ENCODE data around the gene ARHGAP30. TPM values are rescaled to one million over a fixed set of nuclear protein-coding genes. Genes with fewer than 3 reads are reported as not detected.
"Not testable (repeated sequence)": the region's sequence is repeated elsewhere in the genome, so short reads cannot be mapped to it uniquely, and the experiment has no call there.

ARHGAP30 gene
- polyA plus RNA-seq, 10 donors, result 2.1 to 12.3 (median 2.7) TPM

- DNase-seq, result peak in 2 of 3 donors; percentile 24 to 64
Observed at GRCh38 chr1:161071886-161072371, 2.2 kb upstream of the ARHGAP30 start.

DNA sequence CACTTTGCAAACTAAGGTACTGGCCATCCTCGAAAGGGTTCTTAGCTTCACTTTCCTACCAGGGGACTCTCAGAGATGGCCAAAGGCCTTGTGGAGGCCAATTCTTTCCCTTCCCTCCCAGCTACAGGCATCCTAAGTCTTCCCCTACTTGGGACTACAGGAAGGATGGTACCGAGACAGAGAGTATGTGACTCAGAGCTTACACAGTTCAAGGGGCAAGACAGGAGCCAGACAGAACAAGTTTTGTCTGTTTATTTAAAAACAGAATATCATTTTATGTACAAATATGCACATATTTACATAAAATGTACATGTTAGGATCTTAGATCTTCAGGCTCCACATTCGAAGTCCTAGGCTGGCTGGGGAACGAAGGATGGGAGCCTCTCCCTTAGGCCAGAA is 1.1 kb upstream of the ARHGAP30 start:
- DNase-seq, result no peak

GRCh38 chr1:161069241-161069640 is 450 bp downstream of the ARHGAP30 start:
- DNase-seq, result no peak

GRCh38 chr1:161068306-161069234 is 1.1 kb downstream of the ARHGAP30 start:
- DNase-seq, result peak in 2 of 3 donors; percentile 41 to 53

GRCh38 chr1:161066694-161067093 is 3.0 kb downstream of the ARHGAP30 start:
- no peak for DNase-seq

GRCh38 chr1:161065681-161066080 is 4.0 kb downstream of the ARHGAP30 start:
- not testable (repeated sequence) for DNase-seq

- not testable (repeated sequence) for DNase-seq
Observed at GRCh38 chr1:161063936-161064335, 5.8 kb downstream of the ARHGAP30 start.

DNA sequence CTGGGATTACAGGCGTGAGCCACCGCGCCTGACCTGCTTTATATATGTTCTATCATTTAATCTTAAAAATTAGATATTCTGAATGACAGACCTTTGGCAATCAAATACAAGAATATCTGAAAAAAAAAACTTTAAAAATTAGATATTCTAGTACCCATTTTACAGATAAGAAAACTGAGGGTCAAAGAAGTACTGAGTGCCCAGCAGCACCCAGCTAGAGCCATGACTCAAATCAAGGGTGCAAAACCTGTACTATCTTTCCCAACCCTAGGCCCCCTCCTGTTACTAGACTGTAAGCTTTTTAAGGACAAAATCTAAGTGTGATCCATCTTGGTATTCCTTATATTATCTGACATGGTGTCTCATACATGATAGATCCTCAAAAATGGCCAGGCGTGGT is 8.3 kb downstream of the ARHGAP30 start:
- no peak for DNase-seq

DNA sequence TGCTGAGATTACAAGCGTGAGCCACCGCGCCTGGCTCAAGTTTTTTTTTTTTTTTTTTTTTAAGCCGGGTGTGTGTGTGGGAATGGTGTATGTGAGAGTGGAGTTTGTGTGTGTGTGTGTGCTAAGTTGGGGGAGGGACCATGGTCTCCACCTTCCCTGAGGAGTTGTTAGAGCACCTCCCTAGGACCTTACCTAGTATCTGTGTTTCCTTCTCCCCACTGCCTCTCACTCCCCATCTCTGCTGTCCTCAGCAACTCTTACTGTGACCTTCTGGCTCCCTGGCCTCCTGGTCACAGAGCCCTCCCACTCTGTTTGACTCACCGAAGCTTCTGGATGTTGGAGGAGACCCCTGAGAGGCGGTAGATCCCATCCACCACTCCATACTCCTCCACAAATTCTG is 10.4 kb downstream of the ARHGAP30 start:
- DNase-seq, result no peak

DNA sequence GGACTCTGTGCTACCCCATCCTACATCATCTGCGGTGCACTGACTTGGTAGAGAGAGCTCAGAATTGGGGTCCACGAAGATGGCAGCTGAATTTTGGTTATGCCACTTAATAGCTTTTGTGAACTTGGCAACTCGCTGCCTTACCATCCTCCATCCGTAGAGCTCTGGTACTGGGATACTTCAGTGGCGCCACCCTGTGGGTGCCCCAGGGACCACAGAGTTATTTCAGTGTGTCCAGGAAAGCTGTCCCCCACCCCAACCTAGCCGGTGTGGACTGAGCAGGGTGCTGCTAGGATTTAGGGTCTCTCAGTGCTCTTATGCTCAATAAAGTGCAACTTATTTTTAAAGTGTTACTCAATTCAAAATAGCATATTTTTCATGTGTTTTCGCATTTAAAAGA is 14.9 kb downstream of the ARHGAP30 start:
- DNase-seq, result no peak

GRCh38 chr1:161054232-161054631 is 15.5 kb downstream of the ARHGAP30 start:
- DNase-seq, result no peak

DNA sequence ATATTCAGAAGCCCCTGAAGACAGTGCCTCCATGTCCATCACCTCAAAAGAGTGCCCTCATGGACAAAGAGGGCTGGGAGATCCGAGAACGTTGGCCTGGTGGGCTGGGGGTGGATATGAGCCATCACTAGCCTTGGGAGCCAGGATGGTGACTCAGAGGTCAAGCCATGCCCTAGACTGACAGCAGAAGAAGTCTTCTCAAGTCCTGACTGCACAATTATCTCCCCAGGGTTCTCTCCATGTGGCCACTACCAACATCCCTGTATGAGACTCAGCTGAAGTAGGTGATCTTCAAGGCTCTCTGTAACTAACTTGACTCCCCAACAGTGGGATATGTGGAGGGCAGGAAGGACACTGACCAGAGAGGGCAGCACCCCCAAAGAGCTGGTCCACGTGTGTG is 16.8 kb downstream of the ARHGAP30 start:
- no peak for DNase-seq

DNA sequence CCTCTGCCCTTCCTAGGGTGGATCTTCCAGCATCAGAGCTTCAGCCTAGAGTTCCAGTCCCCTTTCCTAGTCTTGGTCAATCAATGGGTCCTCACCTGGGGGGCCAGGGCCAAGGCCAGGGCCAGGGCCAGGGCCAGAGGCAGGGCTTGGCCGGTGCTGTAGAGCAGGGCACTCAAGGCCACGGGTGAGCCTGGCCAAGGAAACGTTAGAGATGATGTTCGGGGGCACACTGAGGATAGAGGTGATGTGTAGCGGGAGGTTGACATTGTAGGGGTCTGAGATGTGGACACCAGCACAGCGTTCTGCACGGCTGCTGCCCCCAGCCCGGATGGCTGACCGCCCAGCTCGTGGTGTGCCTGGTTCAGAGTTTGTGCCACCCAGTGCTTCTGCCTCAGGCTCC is 18.5 kb downstream of the ARHGAP30 start:
- no peak for DNase-seq

DNA sequence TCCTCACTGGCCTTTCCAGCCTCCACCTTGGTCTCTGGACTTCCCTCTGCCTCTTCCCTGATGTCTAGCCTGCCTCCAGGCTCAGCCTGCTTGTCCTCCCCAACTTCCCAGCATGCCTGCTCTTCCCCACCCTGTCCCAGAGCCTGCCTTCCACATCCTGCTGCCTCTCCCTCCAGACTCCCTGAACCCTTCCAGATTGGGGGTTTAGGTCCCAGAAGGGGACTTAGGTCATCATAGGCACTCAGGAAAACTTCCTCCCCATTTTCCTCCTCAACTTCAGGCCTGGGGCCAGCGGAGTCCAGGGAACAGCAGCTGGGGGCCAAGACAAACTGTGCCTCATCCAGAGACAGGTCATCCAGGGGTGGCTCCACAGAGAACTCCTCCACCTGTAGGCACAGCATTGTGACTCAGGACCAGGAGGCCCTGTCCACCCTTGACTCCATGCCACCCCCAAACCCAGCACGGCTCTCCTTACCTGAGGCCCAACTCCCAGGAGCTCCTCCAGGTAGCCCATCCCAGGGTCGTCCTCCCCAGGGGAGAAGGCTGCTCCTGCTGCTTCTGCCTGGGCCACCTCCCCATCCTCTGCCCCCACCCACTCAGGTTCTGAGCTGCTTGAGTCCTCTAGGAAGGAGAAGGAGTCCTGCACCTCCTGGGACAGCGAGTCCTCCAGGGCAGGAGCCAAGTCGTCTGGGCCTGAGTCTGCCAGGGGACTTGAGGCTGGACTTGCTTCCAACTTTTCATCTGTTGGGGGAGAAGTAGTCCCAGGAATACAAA is 20.6 kb downstream of the ARHGAP30 start:
- no peak for DNase-seq

DNA sequence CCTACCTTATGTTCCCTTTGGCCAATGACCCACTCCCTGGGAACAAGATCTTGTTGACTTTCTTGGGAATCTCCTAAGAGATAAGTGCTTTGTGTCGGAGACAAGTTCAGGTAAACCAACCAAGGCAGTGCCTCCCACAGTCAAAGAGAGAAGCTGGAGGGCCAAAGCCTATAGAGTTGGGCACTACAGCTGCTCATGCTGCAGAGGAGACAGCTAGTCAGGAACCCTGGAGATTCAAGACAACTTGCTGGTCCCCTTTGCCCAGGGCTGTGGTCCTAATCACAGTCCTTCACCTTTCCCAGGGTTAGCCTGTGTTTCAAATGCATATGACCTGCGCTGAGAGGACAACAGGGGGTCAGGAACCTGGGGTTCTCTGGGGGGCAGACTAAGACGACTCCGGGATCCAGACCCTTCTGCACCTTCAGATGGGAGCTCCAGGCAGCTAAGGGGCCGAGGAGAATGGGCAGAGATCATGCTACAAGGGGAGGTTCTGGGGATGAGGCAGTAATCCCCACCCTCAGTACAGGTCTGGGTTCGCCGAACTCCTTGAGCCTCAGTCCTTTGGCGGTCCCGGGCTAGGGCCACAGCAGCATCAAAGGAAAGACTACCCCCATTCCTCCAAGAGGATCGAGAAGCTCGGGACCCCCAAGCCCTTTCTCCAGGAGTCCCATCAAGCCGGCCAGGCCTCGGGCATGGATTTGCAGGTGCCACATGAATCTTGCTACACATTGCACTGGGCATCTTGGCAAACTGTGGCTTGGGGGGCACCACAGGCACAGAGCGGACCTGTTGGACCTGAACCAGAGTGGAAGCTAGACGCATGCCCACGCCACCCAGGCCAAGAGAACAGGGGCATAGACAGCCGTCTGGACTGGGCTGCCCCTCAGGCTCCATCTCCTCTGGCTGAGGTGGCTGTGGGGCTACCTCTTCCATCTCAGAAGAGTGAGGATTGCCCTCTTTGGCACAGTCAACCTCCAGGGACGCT is 22.0 kb downstream of the ARHGAP30 start:
- DNase-seq, result no peak

GRCh38 chr1:161046605-161047228 is 23.0 kb downstream of the ARHGAP30 start:
- no peak for DNase-seq

GRCh38 chr1:161045736-161046604 is 23.7 kb downstream of the ARHGAP30 start, which contains the start of gene USF1:
USF1 (minus strand) TSS chr1:161045977; CDS start chr1:161043275, 2,702 bp downstream.
- DNase-seq, result peak; percentile 97 to 100 (median 97)

DNA sequence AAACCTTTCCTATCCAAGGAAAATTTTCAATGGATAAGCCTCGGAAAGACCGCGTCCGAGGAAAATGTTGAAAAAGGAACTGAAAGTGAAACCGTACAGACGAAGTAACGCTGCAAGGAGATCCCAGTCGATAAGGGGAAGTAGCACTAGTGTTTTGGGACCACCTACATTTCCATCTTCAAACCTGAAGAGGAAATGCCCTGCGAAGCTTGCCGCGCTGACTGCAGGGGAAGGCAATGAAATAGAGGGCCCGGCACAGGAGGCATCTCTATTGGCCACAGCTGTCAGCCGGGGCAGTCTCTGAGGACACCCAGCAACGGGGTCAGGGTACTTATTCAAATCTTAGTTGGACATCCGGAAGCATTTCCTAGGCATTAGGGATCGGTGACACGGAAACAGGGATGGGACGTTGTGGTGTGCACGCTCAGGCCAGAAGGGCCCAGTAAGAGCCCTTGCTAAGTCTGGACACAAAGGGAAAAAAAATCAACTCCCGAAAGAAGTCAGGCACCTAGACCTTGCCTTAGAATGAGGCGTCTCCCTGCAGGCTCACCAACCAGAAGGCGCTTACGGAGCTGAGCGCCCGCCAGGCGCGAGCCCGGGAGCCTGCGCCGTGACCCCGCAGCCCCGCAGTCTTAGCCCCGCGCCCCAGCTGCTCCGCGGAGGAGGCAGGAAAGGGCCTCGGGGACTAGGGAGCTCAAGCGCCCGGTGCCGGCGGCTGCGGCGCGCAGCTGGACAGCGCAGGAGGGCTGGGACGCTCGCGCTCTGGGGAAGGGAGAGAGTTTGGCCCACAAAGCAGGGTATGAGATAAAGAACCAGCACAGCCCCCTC is 24.6 kb downstream of the ARHGAP30 start:
- DNase-seq, result peak; percentile 51 to 85 (median 70)

- no peak for DNase-seq
Observed at GRCh38 chr1:161044535-161044907, 25.2 kb downstream of the ARHGAP30 start.

Data from muscle of back (tissue), 11 donors.